GM13976 (cell line): Measurements from ENCODE around the gene AP1G1.

Experiments
- DNase-seq: peaks from one replicate; pipeline ENCODE4 v3.0.0; 2012; ENCODE audit warnings: low spot score
- in situ Hi-C: fragments of 300-500 bp; cut with MboI; formaldehyde crosslinking; loops from one replicate; pipeline ENCODE4 v1.12.0; 2022; ENCODE audit warnings: low sequenced_read_pairs, mixed read lengths, inconsistent platforms; ENCODE audit not compliant: unreplicated experiment
- TF ChIP-seq, protein P1 (sequence below): IDR thresholded peaks from 2 replicates; pipeline ENCODE4 v1.5.1; 2012; ENCODE audit warnings: borderline replicate concordance, mild to moderate bottlenecking; ENCODE audit not compliant: insufficient read depth; ENCODE audit errors: extremely low read depth, missing control alignments, control extremely low read depth

AP1G1 gene

DNA sequence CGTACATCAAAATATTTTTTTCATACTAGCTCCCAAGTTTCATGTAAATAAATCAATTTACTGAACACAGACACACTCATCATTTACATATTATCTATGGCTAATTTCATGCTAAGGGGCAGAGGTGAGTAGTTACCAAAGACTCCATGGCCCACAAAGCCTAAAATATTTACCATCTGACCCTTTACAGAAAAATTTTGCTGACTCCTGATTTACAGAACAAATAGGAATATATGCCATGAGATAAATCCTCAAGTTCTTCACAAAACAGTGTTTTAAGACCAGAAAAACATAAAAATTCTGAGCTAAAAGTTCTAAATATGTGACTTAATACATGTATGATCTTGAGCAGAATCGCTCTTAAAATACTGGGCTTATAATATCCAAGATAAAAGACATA is 47.5 kb downstream of the AP1G1 start:
- in situ Hi-C loops = no loop called here

DNA sequence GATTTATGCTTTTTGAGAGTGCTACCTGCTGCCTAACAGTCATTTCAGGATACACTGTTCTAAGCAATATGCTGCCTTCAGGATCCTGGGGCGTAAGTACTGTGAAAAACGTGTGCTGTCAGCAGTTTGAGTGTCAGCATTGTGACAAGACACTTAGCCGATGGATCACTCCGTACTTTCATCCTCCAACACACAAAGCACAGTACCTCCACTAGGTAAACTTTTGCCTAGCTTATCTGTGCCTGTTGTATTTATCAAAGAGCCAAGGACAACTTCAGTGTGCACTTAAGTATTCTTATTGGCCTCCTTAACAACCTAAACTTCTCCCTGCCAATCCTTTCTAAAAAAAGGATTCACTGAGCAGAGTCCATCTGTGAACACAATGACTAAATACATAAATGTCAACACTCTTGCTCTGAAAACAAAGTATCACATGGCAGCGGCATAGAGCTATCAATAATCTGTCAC is 50.3 kb downstream of the AP1G1 start:
- in situ Hi-C loops = no loop called here
- TF ChIP-seq, protein P1, sequence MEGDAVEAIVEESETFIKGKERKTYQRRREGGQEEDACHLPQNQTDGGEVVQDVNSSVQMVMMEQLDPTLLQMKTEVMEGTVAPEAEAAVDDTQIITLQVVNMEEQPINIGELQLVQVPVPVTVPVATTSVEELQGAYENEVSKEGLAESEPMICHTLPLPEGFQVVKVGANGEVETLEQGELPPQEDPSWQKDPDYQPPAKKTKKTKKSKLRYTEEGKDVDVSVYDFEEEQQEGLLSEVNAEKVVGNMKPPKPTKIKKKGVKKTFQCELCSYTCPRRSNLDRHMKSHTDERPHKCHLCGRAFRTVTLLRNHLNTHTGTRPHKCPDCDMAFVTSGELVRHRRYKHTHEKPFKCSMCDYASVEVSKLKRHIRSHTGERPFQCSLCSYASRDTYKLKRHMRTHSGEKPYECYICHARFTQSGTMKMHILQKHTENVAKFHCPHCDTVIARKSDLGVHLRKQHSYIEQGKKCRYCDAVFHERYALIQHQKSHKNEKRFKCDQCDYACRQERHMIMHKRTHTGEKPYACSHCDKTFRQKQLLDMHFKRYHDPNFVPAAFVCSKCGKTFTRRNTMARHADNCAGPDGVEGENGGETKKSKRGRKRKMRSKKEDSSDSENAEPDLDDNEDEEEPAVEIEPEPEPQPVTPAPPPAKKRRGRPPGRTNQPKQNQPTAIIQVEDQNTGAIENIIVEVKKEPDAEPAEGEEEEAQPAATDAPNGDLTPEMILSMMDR = no peak
- DNase-seq = no peak

More for the DNA sequence above, 47.5 kb downstream of the AP1G1 start:
- DNase-seq = no peak
- TF ChIP-seq, protein P1 = no peak

DNA sequence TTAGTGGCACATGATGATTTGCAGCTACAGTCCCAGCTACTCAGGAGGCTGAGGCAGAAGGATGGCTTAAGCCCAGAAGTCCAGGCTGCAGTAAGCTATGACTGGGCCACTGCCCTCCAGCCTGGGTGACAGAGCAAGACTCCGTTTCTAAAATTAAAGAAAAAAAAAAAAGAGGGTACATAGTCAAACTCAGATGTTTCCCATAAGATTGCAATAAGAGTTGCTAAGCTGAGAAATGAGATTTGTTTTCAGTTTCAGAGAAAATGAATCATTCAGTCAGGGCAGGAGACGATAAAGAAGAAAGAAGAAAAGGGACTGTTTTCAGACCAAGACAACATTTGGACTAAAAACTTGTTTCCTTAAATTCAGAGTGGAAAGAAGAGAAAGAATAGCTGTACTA is 54.0 kb downstream of the AP1G1 start:
- TF ChIP-seq, protein P1 = no peak
- in situ Hi-C loops = no loop called here
- DNase-seq = no peak

DNA sequence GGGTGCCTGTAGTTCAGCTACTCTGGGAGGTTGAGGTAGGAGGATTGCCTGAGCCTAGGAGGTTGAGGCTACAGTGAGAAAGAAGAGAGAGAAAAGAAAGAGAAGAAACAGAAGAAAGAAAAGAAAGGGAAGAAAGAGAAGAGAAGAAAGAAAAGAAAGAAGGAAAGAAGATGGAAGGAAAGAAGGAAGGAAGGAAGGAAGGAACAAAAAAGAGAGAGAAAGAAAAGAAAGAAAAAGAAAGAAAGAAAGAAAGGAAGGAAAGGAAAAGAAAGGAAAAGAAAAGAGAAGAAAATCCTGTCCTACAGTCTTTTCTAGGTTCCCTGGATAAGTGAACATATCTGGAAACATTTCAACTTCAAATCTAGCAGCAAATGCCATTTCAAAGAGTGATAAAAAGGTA is 54.5 kb downstream of the AP1G1 start:
- in situ Hi-C loops = no loop called here
- TF ChIP-seq, protein P1 = no peak
- no peak for DNase-seq

DNA sequence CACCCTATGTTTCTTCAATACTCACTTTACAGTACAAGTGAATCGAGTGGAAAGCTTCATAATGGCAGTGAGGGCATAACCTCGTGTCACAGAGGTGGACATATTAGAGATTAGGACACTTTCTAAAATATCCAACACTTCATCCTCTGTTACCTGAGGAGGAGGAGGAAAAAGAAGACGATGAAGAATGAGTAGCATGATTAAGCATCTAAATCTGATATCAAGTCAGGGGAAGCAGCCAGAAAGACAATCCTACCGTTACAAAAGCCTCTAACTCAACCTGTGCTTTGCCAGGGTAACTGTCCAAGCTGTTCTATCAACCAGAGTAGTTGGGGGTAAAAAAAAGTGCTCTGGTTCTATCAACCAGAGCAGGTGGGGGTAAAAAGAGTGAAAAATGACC is 60.4 kb downstream of the AP1G1 start:
- in situ Hi-C loops = no loop called here
- DNase-seq = no peak
- TF ChIP-seq, protein P1 = no peak

DNA sequence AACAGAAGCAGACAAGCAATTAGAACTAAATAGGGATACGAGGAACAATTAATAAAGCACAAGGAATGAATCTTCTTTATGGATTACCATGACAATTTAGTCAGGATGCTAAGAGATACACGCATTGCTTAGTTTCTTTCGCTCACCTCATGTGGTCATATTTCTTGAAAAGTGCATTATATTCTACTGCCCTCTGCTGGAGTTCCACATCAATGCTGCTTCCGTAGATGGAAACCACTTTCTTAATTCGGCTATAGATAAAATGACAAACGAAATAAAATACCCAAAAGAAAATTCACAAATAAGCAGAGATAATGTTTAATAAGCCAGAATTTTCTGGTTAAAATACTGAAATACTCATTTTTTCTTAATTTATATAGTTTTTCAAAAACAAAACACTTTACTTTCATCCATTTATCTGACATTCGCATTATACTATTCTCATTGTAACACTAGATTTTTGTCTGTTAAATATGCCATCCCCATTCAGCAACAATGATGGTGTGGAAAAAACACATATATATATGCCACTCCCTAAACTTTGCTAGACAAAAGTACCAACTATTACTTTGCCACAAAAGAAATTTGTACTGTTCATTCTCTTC is 62.1 kb downstream of the AP1G1 start:
- peak; percentile 65 for DNase-seq
- TF ChIP-seq, protein P1 = peak; percentile 60
- in situ Hi-C loops = no loop called here

DNA sequence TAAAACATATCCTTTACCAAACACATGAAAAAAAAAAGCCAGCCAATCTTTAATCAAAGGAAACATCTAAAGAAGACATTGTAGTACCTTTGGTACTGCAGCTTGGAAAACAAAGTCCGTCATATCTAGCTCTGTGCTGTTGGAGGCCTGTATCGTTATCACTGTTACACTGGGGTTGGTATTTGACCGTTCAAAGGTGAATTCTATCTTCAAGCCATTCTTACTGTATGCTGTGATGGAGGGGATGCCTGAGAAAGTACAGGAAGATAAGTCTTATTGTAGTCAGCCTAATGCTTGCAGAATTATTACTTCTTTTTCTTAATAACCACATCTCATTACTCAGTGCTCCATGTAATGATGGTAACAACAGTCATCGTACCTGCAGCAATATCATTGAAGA is 69.8 kb downstream of the AP1G1 start:
- TF ChIP-seq, protein P1 = no peak
- no peak for DNase-seq

More for the DNA sequence above, 69.8 kb downstream of the AP1G1 start:
- in situ Hi-C loops = no loop called here
